Neural cell (in vitro differentiated cells): ENCODE data around the gene INO80C. TPM values are rescaled to one million over a fixed set of nuclear protein-coding genes. Genes with fewer than 3 reads are reported as not detected.

Experiments
- H2AFZ ChIP-seq: fragments of 200-600, 300-800 bp; sonication (generic), shearing (Covaris generic); 2 replicates; pipeline ENCODE4 v1.6.0; 2014; ENCODE audit warnings: low read depth, mild to moderate bottlenecking, antibody characterized with exemption, low read length, moderate library complexity
- H3F3A ChIP-seq: fragments of 200-600 bp; shearing (Covaris generic); 2 replicates; pipeline ENCODE4 v1.6.1; 2016; ENCODE audit warnings: mild to moderate bottlenecking, moderate library complexity, mixed read lengths, antibody characterized with exemption, low read length; ENCODE audit not compliant: insufficient read depth, poor library complexity, severe bottlenecking
- H3K27ac ChIP-seq: fragments of 200-600, 300-800 bp; sonication (generic), shearing (Covaris generic); 2 replicates; pipeline ENCODE4 v1.5.1; 2014; ENCODE audit warnings: mild to moderate bottlenecking, low read length, moderate library complexity
- H3K27me3 ChIP-seq: fragments of 300-800, 200-600 bp; sonication (generic), shearing (Covaris generic); 2 replicates; pipeline ENCODE4 v1.6.0; 2014; ENCODE audit warnings: mild to moderate bottlenecking, low read depth, low read length, moderate library complexity; ENCODE audit not compliant: insufficient read depth
- H3K36me3 ChIP-seq: fragments of 300-800, 200-600 bp; sonication (generic), shearing (Covaris generic); 2 replicates; pipeline ENCODE4 v1.5.1; 2014; ENCODE audit warnings: mild to moderate bottlenecking, antibody characterized with exemption, low read length, moderate library complexity; ENCODE audit not compliant: insufficient read depth
- H3K4me2 ChIP-seq: fragments of 300-800, 200-600 bp; sonication (generic), shearing (Covaris generic); 2 replicates; pipeline ENCODE4 v1.6.0; 2014; ENCODE audit warnings: mild to moderate bottlenecking, low read length
- H3K4me3 ChIP-seq: fragments of 300-800, 200-600 bp; sonication (generic), shearing (Covaris generic); 2 replicates; pipeline ENCODE4 v1.5.1; 2014; ENCODE audit warnings: mild to moderate bottlenecking, low read length, moderate library complexity
- H3K79me2 ChIP-seq: fragments of 200-600 bp; shearing (Covaris generic); replicated peaks from 2 replicates; pipeline ENCODE4 v1.6.0; 2014; ENCODE audit warnings: mild to moderate bottlenecking, low read length, moderate library complexity; ENCODE audit not compliant: insufficient read depth
- H3K9ac ChIP-seq: fragments of 300-800, 200-600 bp; sonication (generic), shearing (Covaris generic); 2 replicates; pipeline ENCODE4 v1.6.1; 2016; ENCODE audit warnings: mild to moderate bottlenecking, low read length, mixed read lengths
- H3K9me2 ChIP-seq: fragments of 200-600 bp; shearing (Covaris generic); 2 replicates; pipeline ENCODE4 v1.6.1; 2016; ENCODE audit warnings: mild to moderate bottlenecking, low read length, mixed read lengths; ENCODE audit not compliant: insufficient read depth
- H3K9me3 ChIP-seq: fragments of 200-600, 300-800 bp; sonication (generic), shearing (Covaris generic); 2 replicates; pipeline ENCODE4 v1.6.1; 2016; ENCODE audit warnings: mild to moderate bottlenecking, mixed run types, low read length, moderate library complexity, mixed read lengths
- H4K20me1 ChIP-seq: fragments of 200-600 bp; shearing (Covaris generic); 2 replicates; pipeline ENCODE4 v1.6.1; 2016; ENCODE audit warnings: mild to moderate bottlenecking, mixed run types; ENCODE audit not compliant: insufficient read depth
- EP300 ChIP-seq: fragments of 450-650 bp; conservative IDR thresholded peaks from 2 replicates; pipeline ENCODE4 v1.6.1; 2014; ENCODE audit warnings: antibody characterized with exemption, mild to moderate bottlenecking, moderate library complexity; ENCODE audit not compliant: poor library complexity, severe bottlenecking
- EZH2 ChIP-seq: fragments of 200-600, 300-800 bp; shearing (Covaris generic), sonication (generic); IDR thresholded peaks from 2 replicates; pipeline ENCODE4 v1.6.1; 2014; ENCODE audit warnings: antibody characterized with exemption, low read length, borderline replicate concordance, mild to moderate bottlenecking; ENCODE audit not compliant: insufficient read depth, poor library complexity, severe bottlenecking
- MXI1 ChIP-seq: fragments of 450-650 bp; conservative IDR thresholded peaks from 2 replicates; pipeline ENCODE4 v1.6.1; 2014; ENCODE audit warnings: antibody characterized with exemption, mild to moderate bottlenecking; ENCODE audit not compliant: poor library complexity, severe bottlenecking
- POLR2AphosphoS5 ChIP-seq: IDR thresholded peaks from 2 replicates; pipeline ENCODE4 v1.6.1; 2012
- RAD21 ChIP-seq: fragments of 450-650 bp; conservative IDR thresholded peaks from 2 replicates; pipeline ENCODE4 v1.6.1; 2014; ENCODE audit warnings: antibody characterized with exemption, mild to moderate bottlenecking, moderate library complexity
- SMC3 ChIP-seq: fragments of 450-650 bp; conservative IDR thresholded peaks from 2 replicates; pipeline ENCODE4 v1.6.1; 2014; ENCODE audit warnings: antibody characterized with exemption, mild to moderate bottlenecking, moderate library complexity; ENCODE audit not compliant: poor library complexity
- TAF1 ChIP-seq: IDR thresholded peaks from 2 replicates; pipeline ENCODE4 v1.6.1; 2012; ENCODE audit warnings: low read depth
- polyA plus RNA-seq: library from polyadenylated mRNA; depleted of rRNA; stranded (reverse); fragments of >200 nt; gene quantifications from 2 replicates; pipeline ENCODE4 v1.2.3, GENCODE V29; 2014
- TF ChIP-seq, protein P1 (sequence below): fragments of 450-650 bp; IDR thresholded peaks from 2 replicates; pipeline ENCODE4 v1.5.1; 2014; ENCODE audit warnings: antibody characterized with exemption, mild to moderate bottlenecking, moderate library complexity; ENCODE audit not compliant: poor library complexity, severe bottlenecking
- TF ChIP-seq, protein P2 (sequence below): IDR thresholded peaks from 2 replicates; pipeline ENCODE4 v1.6.1; 2012; ENCODE audit warnings: borderline replicate concordance

The INO80C gene
- polyA plus RNA-seq, 1 donor from 2014 or later: 30.5 TPM

GRCh38 chr18:35500113-35500512 lies 2.4 kb upstream of the INO80C start:
- no peaks in the 10 kb centered on the region for H4K20me1 ChIP-seq
- H3K9ac ChIP-seq: no peak overlapping the region
- TF ChIP-seq MXI1: no peak
- no peak for TF ChIP-seq EZH2
- TF ChIP-seq, protein P1, sequence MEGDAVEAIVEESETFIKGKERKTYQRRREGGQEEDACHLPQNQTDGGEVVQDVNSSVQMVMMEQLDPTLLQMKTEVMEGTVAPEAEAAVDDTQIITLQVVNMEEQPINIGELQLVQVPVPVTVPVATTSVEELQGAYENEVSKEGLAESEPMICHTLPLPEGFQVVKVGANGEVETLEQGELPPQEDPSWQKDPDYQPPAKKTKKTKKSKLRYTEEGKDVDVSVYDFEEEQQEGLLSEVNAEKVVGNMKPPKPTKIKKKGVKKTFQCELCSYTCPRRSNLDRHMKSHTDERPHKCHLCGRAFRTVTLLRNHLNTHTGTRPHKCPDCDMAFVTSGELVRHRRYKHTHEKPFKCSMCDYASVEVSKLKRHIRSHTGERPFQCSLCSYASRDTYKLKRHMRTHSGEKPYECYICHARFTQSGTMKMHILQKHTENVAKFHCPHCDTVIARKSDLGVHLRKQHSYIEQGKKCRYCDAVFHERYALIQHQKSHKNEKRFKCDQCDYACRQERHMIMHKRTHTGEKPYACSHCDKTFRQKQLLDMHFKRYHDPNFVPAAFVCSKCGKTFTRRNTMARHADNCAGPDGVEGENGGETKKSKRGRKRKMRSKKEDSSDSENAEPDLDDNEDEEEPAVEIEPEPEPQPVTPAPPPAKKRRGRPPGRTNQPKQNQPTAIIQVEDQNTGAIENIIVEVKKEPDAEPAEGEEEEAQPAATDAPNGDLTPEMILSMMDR: no peak
- TF ChIP-seq, protein P2, sequence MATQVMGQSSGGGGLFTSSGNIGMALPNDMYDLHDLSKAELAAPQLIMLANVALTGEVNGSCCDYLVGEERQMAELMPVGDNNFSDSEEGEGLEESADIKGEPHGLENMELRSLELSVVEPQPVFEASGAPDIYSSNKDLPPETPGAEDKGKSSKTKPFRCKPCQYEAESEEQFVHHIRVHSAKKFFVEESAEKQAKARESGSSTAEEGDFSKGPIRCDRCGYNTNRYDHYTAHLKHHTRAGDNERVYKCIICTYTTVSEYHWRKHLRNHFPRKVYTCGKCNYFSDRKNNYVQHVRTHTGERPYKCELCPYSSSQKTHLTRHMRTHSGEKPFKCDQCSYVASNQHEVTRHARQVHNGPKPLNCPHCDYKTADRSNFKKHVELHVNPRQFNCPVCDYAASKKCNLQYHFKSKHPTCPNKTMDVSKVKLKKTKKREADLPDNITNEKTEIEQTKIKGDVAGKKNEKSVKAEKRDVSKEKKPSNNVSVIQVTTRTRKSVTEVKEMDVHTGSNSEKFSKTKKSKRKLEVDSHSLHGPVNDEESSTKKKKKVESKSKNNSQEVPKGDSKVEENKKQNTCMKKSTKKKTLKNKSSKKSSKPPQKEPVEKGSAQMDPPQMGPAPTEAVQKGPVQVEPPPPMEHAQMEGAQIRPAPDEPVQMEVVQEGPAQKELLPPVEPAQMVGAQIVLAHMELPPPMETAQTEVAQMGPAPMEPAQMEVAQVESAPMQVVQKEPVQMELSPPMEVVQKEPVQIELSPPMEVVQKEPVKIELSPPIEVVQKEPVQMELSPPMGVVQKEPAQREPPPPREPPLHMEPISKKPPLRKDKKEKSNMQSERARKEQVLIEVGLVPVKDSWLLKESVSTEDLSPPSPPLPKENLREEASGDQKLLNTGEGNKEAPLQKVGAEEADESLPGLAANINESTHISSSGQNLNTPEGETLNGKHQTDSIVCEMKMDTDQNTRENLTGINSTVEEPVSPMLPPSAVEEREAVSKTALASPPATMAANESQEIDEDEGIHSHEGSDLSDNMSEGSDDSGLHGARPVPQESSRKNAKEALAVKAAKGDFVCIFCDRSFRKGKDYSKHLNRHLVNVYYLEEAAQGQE: no peak
- TF ChIP-seq TAF1: no peak
- TF ChIP-seq POLR2AphosphoS5: no peak
- TF ChIP-seq RAD21: no peak
- no peak for TF ChIP-seq EP300
- no peak for TF ChIP-seq SMC3
- no peaks in the 10 kb centered on the region for H3K9me3 ChIP-seq
- H3K9me2 ChIP-seq: no peaks in the 10 kb centered on the region
- no peak overlapping the region for H2AFZ ChIP-seq
- H3K27ac ChIP-seq: no peak overlapping the region
- H3K4me2 ChIP-seq: no peak overlapping the region
- H3K27me3 ChIP-seq: no peaks in the 10 kb centered on the region
- H3F3A ChIP-seq: peaks cover 5% of the 10 kb centered on the region
- H3K79me2 ChIP-seq: peaks cover 12% of the 10 kb centered on the region
- no peaks in the 10 kb centered on the region for H3K36me3 ChIP-seq
- no peak overlapping the region for H3K4me3 ChIP-seq

GRCh38 chr18:35497027-35497369 lies 762 bp downstream of the INO80C start:
- no peaks in the 10 kb centered on the region for H3K27me3 ChIP-seq
- peak overlapping the region; percentile 90 for H3K9ac ChIP-seq
- no peaks in the 10 kb centered on the region for H3K9me3 ChIP-seq
- TF ChIP-seq, protein P2: peak; percentile 7
- no peak for TF ChIP-seq TAF1
- peak overlapping the region; percentile 89 for H2AFZ ChIP-seq
- H3K36me3 ChIP-seq: no peaks in the 10 kb centered on the region
- peak overlapping the region; percentile 78 for H3K4me3 ChIP-seq
- no peaks in the 10 kb centered on the region for H4K20me1 ChIP-seq
- peaks cover 12% of the 10 kb centered on the region for H3K79me2 ChIP-seq
- H3K27ac ChIP-seq: peak overlapping the region; percentile 96
- no peaks in the 10 kb centered on the region for H3K9me2 ChIP-seq
- peaks cover 5% of the 10 kb centered on the region for H3F3A ChIP-seq
- H3K4me2 ChIP-seq: peak overlapping the region; percentile 87
